Ishikawa (cell line): ENCODE measurements around the gene TOMM70.

Source experiments
- CEBPB ChIP-seq: IDR thresholded peaks from 2 replicates; pipeline ENCODE4 v1.6.1; 2012
- CREB1 ChIP-seq: IDR thresholded peaks from 2 replicates; pipeline ENCODE4 v1.6.1; 2012; ENCODE audit warnings: low read depth
- EGR1 ChIP-seq: IDR thresholded peaks from 2 replicates; pipeline ENCODE4 v1.6.1; 2012
- EP300 ChIP-seq: IDR thresholded peaks from 2 replicates; pipeline ENCODE4 v1.6.1; 2012; ENCODE audit warnings: borderline replicate concordance
- FOXM1 ChIP-seq: IDR thresholded peaks from 2 replicates; pipeline ENCODE4 v1.6.1; 2012; ENCODE audit warnings: low read depth, borderline replicate concordance
- NFIC ChIP-seq: IDR thresholded peaks from 2 replicates; pipeline ENCODE4 v1.6.1; 2012
- RAD21 ChIP-seq: IDR thresholded peaks from 2 replicates; pipeline ENCODE4 v1.6.1; 2012; ENCODE audit warnings: low read depth
- TAF1 ChIP-seq: IDR thresholded peaks from 2 replicates; pipeline ENCODE4 v1.6.1; 2012; ENCODE audit warnings: low read depth, mild to moderate bottlenecking
- TCF12 ChIP-seq: IDR thresholded peaks from 2 replicates; pipeline ENCODE4 v1.6.1; 2012; ENCODE audit warnings: low read depth
- TEAD4 ChIP-seq: IDR thresholded peaks from 2 replicates; pipeline ENCODE4 v1.6.1; 2012
- YY1 ChIP-seq: IDR thresholded peaks from 2 replicates; pipeline ENCODE4 v1.6.1; 2012; ENCODE audit warnings: low read depth
- ZBTB7A ChIP-seq: IDR thresholded peaks from 2 replicates; pipeline ENCODE4 v1.6.1; 2012; ENCODE audit warnings: low read depth
- TF ChIP-seq, protein P1 (sequence below): IDR thresholded peaks from 2 replicates; pipeline ENCODE4 v1.6.1; 2012
- TF ChIP-seq, protein P2 (sequence below): IDR thresholded peaks from 2 replicates; pipeline ENCODE4 v1.6.1; 2012
- TF ChIP-seq, protein P3 (sequence below): IDR thresholded peaks from 2 replicates; pipeline ENCODE4 v1.6.1; 2012; ENCODE audit warnings: low read depth, mild to moderate bottlenecking

TOMM70 gene

DNA sequence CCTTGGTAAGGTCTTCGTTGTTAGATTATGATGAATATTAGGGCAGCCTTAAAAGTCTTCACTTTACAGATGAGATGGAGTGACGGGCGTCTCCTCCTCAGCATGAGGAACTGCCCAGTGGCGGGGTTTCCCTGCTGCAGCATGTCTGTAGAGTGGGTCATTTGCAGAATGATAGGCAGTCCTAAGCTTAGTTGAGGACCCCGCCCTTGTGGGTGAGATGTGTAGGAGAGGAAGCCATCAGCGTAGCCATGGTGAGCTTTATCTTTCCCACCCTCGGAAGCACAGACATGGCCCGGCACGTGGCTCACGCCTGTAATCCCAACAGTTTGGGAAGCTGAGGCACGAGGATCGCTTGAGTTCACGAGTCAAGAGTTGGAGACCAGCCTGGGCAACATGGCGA is 65.5 kb downstream of the TOMM70 start:
- TF ChIP-seq ZBTB7A (no peak), RAD21 (no peak), TAF1 (no peak), TCF12 (no peak), FOXM1 (no peak), EP300 (no peak), CEBPB (no peak), CREB1 (no peak), EGR1 (no peak), NFIC (no peak), YY1 (no peak)
- TF ChIP-seq, protein P1, sequence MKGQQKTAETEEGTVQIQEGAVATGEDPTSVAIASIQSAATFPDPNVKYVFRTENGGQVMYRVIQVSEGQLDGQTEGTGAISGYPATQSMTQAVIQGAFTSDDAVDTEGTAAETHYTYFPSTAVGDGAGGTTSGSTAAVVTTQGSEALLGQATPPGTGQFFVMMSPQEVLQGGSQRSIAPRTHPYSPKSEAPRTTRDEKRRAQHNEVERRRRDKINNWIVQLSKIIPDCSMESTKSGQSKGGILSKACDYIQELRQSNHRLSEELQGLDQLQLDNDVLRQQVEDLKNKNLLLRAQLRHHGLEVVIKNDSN: no peak
- TF ChIP-seq, protein P2, sequence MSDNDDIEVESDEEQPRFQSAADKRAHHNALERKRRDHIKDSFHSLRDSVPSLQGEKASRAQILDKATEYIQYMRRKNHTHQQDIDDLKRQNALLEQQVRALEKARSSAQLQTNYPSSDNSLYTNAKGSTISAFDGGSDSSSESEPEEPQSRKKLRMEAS: no peak

DNA sequence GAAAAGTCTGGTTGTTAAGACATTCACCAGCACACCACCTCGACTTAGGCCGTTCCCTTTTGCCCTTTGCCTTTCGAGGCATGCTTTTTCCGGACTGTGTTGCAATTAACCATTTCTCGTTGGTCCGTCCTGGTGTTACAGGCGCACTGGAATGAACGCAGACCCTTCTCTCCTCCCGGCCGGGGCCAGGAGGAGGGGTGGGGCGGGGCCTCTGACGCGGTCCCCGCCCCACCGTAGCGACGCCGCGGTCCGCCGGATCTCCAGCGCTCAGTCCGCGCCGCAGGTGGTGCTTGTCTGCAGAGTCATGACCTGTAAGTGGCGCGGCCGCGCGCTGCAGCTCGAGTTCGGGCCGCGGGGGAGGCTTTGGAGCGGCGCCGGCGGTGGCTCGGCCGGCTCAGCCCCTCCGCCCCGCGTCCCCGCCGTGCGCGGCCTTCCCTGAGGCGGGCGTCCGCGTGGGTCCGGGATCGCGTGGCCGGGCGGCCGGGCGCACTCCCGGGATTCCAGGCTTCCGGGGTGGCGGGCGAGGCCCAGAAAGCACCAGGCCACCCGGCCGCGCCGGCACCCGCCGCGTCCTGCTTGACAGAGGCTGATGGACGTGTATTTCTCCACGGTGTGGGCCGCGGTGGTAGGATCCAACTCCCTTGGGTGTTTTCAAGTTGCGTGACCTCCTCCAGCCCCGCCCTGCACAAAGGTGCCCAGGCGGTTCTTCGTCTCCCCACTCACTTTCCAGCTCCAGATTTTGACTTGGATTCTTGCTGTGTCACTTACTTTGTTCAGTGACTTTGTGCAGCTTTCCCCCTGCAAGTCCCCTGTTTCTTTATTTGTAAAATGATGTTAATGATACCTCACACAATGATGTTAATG is 66.2 kb downstream of the TOMM70 start, which contains the start of gene NIT2:
NIT2 (plus strand) TSS at position 270 of the 864 bp plus-strand sequence; CDS start at position 305, 35 bp downstream.
- 0 out of 2 replicates have a peak, but pooled peaks have one; percentile 37 for TF ChIP-seq YY1
- TF ChIP-seq, protein P1: 0 out of 2 replicates have a peak, but pooled peaks have one; percentile 9
- TF ChIP-seq, protein P3, sequence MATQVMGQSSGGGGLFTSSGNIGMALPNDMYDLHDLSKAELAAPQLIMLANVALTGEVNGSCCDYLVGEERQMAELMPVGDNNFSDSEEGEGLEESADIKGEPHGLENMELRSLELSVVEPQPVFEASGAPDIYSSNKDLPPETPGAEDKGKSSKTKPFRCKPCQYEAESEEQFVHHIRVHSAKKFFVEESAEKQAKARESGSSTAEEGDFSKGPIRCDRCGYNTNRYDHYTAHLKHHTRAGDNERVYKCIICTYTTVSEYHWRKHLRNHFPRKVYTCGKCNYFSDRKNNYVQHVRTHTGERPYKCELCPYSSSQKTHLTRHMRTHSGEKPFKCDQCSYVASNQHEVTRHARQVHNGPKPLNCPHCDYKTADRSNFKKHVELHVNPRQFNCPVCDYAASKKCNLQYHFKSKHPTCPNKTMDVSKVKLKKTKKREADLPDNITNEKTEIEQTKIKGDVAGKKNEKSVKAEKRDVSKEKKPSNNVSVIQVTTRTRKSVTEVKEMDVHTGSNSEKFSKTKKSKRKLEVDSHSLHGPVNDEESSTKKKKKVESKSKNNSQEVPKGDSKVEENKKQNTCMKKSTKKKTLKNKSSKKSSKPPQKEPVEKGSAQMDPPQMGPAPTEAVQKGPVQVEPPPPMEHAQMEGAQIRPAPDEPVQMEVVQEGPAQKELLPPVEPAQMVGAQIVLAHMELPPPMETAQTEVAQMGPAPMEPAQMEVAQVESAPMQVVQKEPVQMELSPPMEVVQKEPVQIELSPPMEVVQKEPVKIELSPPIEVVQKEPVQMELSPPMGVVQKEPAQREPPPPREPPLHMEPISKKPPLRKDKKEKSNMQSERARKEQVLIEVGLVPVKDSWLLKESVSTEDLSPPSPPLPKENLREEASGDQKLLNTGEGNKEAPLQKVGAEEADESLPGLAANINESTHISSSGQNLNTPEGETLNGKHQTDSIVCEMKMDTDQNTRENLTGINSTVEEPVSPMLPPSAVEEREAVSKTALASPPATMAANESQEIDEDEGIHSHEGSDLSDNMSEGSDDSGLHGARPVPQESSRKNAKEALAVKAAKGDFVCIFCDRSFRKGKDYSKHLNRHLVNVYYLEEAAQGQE: no peak
- peak; percentile 9; the same call in 1 of the 2 replicates for TF ChIP-seq NFIC
- no peak for TF ChIP-seq CEBPB
- peak; percentile 54; the same call in 1 of the 2 replicates for TF ChIP-seq TAF1
- TF ChIP-seq, protein P2: peak; percentile 66

DNA sequence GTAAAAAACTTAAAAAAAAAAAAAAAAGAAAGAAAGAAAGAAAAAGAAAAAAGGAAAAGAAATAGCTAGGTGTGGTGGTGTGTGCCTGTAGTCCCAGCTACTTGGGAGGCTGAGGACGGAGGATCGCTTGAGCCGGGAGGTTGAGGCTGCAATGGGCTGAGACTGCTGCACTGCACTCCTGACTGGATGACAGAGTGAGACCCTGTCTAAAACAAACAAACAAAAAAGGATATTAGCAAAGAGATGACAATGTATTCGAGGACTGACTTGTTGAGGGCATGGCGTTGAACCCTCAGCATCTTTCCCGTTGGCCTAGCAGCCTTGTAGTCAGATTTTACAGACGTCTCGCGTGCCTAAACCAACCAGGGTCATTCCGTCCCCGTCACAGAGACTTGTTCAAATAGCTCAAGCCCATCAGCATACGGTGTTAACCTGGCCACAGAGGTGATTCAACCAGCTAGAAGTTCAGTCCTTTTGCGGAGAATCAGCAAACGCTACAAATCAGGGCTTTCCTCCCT is 66.9 kb downstream of the TOMM70 start:
- TF ChIP-seq TEAD4: no peak
- TF ChIP-seq, protein P1: no peak
- TF ChIP-seq TCF12: no peak
- TF ChIP-seq, protein P3: no peak
- no peak for TF ChIP-seq EGR1
- TF ChIP-seq, protein P2: no peak

DNA sequence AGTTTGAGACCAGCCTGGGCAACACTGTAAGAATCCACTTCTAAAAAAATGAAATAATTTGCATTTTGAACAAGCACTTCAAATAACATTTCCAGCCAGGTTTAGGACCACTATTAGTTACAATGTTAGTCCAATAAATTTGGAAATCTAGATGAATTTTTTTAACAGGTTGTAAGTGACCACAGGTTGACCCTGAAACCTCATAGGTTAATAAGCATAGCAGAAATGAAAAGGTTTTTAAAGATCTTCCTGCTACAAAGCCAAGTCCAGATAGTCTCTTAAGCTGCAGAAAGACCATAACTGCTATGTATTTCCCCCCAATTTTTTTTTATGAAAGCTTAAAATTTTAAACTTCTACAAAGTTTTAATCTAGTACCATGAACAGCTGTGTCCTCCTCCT is 67.8 kb downstream of the TOMM70 start:
- TF ChIP-seq YY1 (no peak), TCF12 (no peak), TAF1 (no peak), NFIC (no peak), RAD21 (no peak), TEAD4 (no peak), FOXM1 (no peak), ZBTB7A (no peak), CREB1 (no peak), EGR1 (no peak)
- TF ChIP-seq, protein P3: no peak
- TF ChIP-seq, protein P2: no peak
- TF ChIP-seq, protein P1: no peak
